ENCODE measurements around the gene KIRREL1.

- TF ChIP-seq FOXP4 (CRISPR knock-in tag; IDR thresholded peaks at IDR 0.05): no peak
- TF ChIP-seq CTCF (IDR thresholded peaks at IDR 0.05): 0 out of 2 replicates have a peak, but pooled peaks have one; percentile 16
- no peak for TF ChIP-seq CREB1 (CRISPR knock-in tag; IDR thresholded peaks at IDR 0.05)
Measured at GRCh38 chr1:157948312-157949073, 45.0 kb upstream of the KIRREL1 start.

Data from WTC11 (cell line).